ENCODE results near the gene ACLY. TPM values are rescaled to one million over a fixed set of nuclear protein-coding genes. Genes with fewer than 3 reads are reported as not detected.

ACLY gene
- total and polyA plus RNA-seq, 10 of the 15 experiments (the other 5 are each of a cell fraction or from before 2014, with no cell fraction given) = 32.6 to 224 (median 114) TPM

DNA sequence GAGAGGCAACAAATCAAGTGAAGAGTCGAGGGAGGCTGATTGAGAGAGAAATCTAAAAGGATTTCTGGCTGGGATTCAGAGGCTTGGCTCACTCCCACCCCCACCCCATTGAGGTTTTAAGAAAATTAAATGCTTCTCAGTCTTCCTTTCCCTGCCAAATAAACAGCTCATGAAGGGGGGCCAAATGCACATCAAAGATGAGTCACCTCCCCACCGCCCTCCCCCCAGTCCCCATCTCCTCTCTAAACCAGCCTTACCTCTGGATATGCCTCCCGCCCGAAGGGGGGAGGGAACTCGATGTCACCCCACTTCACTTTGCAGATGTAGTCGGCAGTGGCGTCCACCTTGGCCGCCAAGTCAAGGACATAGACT, 11.6 kb downstream of the ACLY start:
- H3K36me3 ChIP-seq (ENCODE audit: control insufficient read depth in 2 of 2, insufficient read depth in 2 of 2, low read length in 1 of 2) = peaks cover 43 to 47% of the 10 kb centered on the region in 2 experiments
- intact Hi-C loops (cut with micrococcal nuclease; ENCODE audit: unreplicated experiment) = no loop called here
- 93% methylated on average over 8 of the region's 8 CpGs for WGBS (ENCODE audit: insufficient coverage, insufficient replicate concordance, low lambda C conversion rate, missing lambda C conversion rate)
- no peak overlapping the region for H3K4me2 ChIP-seq (ENCODE audit: control insufficient read depth, insufficient read depth)
- H2AFZ ChIP-seq (ENCODE audit: control insufficient read depth, low read depth, low read length) = no peak overlapping the region
- no peaks in the 10 kb centered on the region for H3K27me3 ChIP-seq (replicated peaks in 1 of 2; ENCODE audit: control insufficient read depth in 2 of 2, insufficient read depth in 2 of 2, low read length in 1 of 2)
- no peaks in the 10 kb centered on the region for H4K20me1 ChIP-seq (ENCODE audit: control insufficient read depth, insufficient read depth)
- H3K9ac ChIP-seq (ENCODE audit: control insufficient read depth, insufficient read depth, low read length) = no peak overlapping the region
- ChIA-PET CTCF (no interaction called here), SMC1A (ENCODE audit: uncharacterized antibody, unreplicated experiment) (no interaction called here), POLR2A (interaction anchor here (0.6 to 0.7 kb wide), 3 partner anchors 110 to 1461 kb away, joined by 5 to 7 read pairs (median 5); no protein-coding TSS in a partner anchor), RAD21 (ENCODE audit: unreplicated experiment) (no interaction called here)
- no peak for ATAC-seq
- no peaks in the 10 kb centered on the region for H3K79me2 ChIP-seq (ENCODE audit: control insufficient read depth, insufficient read depth, low read length)
- BruUV-seq (replicated peaks) = no TSS peak
- H3K4me1 ChIP-seq (ENCODE audit: control insufficient read depth, insufficient read depth, low read length) = no peaks in the 10 kb centered on the region
- FAIRE-seq = no peak
- H3K4me3 ChIP-seq = no peak overlapping the region
- H3K27ac ChIP-seq (ENCODE audit: control insufficient read depth, insufficient read depth) = no peak overlapping the region
- in situ Hi-C loops (cut with MboI) = no loop called here
- H3K9me3 ChIP-seq (replicated peaks; ENCODE audit: control insufficient read depth, insufficient read depth, low read length) = no peaks in the 10 kb centered on the region
- DNase-seq (ENCODE audit: low read depth, low spot score) = no peak
- TF ChIP-seq ZNF274 (IDR thresholded peaks at IDR 0.05; ENCODE audit: insufficient read depth, insufficient read length) (no peak), CREB1 (IDR thresholded peaks at IDR 0.05; ENCODE audit: low read depth) (no peak), JUND (IDR thresholded peaks at IDR 0.05; ENCODE audit: low read depth, low read length) (no peak), WRNIP1 (IDR thresholded peaks at IDR 0.05; ENCODE audit: borderline replicate concordance, low read depth, low read length) (no peak), NR2F1 (conservative IDR thresholded peaks at IDR 0.05) (no peak), CHD4 (IDR thresholded peaks at IDR 0.05) (no peak), CHD1 (IDR thresholded peaks at IDR 0.05; ENCODE audit: low read depth, low read length) (no peak), CREM (IDR thresholded peaks at IDR 0.05; ENCODE audit: low read depth) (no peak), NBN (IDR thresholded peaks at IDR 0.05) (no peak), RCOR1 (conservative IDR thresholded peaks at IDR 0.05; ENCODE audit: low read depth, low read length) (no peak), JUNB (IDR thresholded peaks at IDR 0.05) (no peak), KDM1A (IDR thresholded peaks at IDR 0.05; ENCODE audit: borderline replicate concordance) (no peak), CBFB (IDR thresholded peaks at IDR 0.05; ENCODE audit: low read depth) (no peak), PML (IDR thresholded peaks at IDR 0.05; ENCODE audit: low read length) (no peak)
- TF ChIP-seq, protein P1, sequence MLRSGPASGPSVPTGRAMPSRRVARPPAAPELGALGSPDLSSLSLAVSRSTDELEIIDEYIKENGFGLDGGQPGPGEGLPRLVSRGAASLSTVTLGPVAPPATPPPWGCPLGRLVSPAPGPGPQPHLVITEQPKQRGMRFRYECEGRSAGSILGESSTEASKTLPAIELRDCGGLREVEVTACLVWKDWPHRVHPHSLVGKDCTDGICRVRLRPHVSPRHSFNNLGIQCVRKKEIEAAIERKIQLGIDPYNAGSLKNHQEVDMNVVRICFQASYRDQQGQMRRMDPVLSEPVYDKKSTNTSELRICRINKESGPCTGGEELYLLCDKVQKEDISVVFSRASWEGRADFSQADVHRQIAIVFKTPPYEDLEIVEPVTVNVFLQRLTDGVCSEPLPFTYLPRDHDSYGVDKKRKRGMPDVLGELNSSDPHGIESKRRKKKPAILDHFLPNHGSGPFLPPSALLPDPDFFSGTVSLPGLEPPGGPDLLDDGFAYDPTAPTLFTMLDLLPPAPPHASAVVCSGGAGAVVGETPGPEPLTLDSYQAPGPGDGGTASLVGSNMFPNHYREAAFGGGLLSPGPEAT (IDR thresholded peaks at IDR 0.05; ENCODE audit: low read depth) = no peak
- TF ChIP-seq, protein P2, sequence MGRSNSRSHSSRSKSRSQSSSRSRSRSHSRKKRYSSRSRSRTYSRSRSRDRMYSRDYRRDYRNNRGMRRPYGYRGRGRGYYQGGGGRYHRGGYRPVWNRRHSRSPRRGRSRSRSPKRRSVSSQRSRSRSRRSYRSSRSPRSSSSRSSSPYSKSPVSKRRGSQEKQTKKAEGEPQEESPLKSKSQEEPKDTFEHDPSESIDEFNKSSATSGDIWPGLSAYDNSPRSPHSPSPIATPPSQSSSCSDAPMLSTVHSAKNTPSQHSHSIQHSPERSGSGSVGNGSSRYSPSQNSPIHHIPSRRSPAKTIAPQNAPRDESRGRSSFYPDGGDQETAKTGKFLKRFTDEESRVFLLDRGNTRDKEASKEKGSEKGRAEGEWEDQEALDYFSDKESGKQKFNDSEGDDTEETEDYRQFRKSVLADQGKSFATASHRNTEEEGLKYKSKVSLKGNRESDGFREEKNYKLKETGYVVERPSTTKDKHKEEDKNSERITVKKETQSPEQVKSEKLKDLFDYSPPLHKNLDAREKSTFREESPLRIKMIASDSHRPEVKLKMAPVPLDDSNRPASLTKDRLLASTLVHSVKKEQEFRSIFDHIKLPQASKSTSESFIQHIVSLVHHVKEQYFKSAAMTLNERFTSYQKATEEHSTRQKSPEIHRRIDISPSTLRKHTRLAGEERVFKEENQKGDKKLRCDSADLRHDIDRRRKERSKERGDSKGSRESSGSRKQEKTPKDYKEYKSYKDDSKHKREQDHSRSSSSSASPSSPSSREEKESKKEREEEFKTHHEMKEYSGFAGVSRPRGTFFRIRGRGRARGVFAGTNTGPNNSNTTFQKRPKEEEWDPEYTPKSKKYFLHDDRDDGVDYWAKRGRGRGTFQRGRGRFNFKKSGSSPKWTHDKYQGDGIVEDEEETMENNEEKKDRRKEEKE (IDR thresholded peaks at IDR 0.05) = no peak
- TF ChIP-seq, protein P3, sequence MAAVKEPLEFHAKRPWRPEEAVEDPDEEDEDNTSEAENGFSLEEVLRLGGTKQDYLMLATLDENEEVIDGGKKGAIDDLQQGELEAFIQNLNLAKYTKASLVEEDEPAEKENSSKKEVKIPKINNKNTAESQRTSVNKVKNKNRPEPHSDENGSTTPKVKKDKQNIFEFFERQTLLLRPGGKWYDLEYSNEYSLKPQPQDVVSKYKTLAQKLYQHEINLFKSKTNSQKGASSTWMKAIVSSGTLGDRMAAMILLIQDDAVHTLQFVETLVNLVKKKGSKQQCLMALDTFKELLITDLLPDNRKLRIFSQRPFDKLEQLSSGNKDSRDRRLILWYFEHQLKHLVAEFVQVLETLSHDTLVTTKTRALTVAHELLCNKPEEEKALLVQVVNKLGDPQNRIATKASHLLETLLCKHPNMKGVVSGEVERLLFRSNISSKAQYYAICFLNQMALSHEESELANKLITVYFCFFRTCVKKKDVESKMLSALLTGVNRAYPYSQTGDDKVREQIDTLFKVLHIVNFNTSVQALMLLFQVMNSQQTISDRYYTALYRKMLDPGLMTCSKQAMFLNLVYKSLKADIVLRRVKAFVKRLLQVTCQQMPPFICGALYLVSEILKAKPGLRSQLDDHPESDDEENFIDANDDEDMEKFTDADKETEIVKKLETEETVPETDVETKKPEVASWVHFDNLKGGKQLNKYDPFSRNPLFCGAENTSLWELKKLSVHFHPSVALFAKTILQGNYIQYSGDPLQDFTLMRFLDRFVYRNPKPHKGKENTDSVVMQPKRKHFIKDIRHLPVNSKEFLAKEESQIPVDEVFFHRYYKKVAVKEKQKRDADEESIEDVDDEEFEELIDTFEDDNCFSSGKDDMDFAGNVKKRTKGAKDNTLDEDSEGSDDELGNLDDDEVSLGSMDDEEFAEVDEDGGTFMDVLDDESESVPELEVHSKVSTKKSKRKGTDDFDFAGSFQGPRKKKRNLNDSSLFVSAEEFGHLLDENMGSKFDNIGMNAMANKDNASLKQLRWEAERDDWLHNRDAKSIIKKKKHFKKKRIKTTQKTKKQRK (IDR thresholded peaks at IDR 0.05; ENCODE audit: low read depth, low read length) = no peak

Data from GM12878 (cell line).